ENCODE measurements around the gene KDM2A.

KDM2A gene

DNA sequence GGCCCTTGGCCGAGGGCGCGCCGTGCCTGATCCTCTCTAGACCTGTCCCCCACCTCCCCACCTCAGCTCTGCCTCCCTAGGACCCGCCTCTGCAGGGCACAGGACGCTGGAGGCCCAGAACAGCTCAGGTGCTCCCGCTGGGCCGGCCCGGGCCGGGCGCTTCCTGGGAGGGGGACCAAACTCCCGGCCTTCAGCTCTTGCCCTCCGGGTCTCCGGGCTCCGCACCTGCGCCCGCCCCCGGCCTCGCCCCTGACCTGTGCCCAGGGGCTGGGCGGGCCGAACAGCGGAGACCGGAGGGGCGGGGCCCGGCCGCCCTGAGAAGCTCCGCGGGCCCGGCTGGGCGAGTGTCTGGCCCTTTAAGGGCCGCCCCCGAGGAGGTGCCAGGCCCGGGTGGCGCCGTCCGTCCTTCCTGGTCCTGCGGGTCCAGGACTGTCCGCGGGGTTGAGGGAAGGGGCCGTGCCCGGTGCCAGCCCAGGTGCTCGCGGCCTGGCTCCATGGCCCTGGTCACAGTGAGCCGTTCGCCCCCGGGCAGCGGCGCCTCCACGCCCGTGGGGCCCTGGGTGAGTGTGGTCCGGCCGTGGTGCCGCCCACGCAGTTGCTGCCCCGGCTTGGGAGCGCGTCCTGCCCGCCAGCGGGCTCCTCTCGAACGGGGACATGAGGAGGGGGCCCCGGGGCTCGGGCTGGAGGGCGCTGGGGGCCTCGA, 184.2 kb downstream of the KDM2A start, which contains the start of gene SSH3:
Gene SSH3 (plus strand): TSS at position 399 of the 703 bp plus-strand sequence. CDS start 96 bp downstream, at position 495.
- no peak within 1 kb of the TSS for H3K4me3 ChIP-seq (ENCODE audit: low read depth, low read length)
- TF ChIP-seq, protein P1, sequence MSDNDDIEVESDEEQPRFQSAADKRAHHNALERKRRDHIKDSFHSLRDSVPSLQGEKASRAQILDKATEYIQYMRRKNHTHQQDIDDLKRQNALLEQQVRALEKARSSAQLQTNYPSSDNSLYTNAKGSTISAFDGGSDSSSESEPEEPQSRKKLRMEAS (IDR thresholded peaks at IDR 0.05; ENCODE audit: low read depth, low read length): no peak
- no peak for TF ChIP-seq POLR2A (IDR thresholded peaks at IDR 0.05; ENCODE audit: extremely low read depth, insufficient read length)
- TF ChIP-seq MYC (IDR thresholded peaks at IDR 0.05; ENCODE audit: low read depth, low read length): no peak
- TF ChIP-seq, protein P2, sequence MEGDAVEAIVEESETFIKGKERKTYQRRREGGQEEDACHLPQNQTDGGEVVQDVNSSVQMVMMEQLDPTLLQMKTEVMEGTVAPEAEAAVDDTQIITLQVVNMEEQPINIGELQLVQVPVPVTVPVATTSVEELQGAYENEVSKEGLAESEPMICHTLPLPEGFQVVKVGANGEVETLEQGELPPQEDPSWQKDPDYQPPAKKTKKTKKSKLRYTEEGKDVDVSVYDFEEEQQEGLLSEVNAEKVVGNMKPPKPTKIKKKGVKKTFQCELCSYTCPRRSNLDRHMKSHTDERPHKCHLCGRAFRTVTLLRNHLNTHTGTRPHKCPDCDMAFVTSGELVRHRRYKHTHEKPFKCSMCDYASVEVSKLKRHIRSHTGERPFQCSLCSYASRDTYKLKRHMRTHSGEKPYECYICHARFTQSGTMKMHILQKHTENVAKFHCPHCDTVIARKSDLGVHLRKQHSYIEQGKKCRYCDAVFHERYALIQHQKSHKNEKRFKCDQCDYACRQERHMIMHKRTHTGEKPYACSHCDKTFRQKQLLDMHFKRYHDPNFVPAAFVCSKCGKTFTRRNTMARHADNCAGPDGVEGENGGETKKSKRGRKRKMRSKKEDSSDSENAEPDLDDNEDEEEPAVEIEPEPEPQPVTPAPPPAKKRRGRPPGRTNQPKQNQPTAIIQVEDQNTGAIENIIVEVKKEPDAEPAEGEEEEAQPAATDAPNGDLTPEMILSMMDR (IDR thresholded peaks at IDR 0.05; ENCODE audit: low read depth, low read length): no peak
- DNase-seq (ENCODE audit: low read depth): peak; percentile 25

DNA sequence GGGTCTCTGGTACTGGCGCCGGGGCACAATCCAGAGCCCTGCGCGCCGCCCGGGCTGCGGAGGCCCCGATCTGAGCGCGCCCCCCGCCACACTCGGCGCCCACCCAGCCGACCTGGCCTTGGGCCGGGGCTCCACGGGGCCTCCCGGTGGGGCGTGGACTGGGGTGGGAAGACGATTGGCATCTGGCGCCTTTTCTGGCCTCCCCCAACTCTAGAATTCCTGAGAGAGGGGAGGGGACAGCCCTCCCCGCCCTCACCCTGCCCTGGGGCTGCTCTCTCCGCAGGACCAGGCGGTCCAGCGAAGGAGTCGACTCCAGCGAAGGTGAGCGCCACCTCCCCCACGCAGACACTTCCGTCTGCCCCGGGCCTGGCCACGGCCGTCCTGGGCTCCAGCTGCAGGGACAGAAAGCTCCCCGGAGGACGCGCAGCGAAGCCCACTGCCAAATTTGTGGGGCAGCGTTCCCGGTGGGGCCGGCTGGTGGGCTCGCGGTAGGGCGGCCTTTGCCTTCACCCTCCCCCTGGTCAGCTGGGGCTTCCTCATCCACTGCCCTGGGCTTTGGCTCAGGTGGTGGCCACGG, 184.9 kb downstream of the KDM2A start:
- peak; percentile 27 for DNase-seq (ENCODE audit: low read depth)
- H3K4me3 ChIP-seq (ENCODE audit: low read depth, low read length): no peak overlapping the region
- TF ChIP-seq POLR2A (IDR thresholded peaks at IDR 0.05; ENCODE audit: extremely low read depth, insufficient read length) (no peak), MYC (IDR thresholded peaks at IDR 0.05; ENCODE audit: low read depth, low read length) (no peak)
- TF ChIP-seq, protein P2 (IDR thresholded peaks at IDR 0.05; ENCODE audit: low read depth, low read length): no peak
- TF ChIP-seq, protein P1 (IDR thresholded peaks at IDR 0.05; ENCODE audit: low read depth, low read length): no peak

DNA sequence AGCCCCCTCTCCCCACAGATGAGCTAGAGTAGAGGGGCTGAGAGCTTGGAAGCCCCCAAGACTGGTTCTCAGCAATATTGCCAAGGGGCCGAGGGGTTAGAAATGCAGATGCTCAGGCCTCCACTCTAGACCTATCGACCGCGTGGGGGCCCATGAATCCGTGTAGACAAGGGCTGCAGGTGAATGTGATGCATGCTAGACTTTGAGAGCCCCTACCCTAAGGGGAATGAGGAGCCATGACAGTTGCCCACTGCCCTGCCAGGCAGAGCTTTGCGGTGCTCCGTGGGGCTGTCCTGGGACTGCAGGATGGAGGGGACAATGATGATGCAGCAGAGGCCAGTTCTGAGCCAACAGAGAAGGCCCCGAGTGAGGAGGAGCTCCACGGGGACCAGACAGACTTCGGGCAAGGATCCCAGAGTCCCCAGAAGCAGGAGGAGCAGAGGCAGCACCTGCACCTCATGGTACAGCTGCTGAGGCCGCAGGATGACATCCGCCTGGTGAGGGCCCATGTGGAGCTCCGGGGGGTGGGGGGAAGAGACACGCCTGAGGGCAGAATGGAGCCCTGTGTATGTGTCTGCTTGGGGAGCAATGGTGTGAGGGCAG, 185.5 kb downstream of the KDM2A start:
- DNase-seq (ENCODE audit: low read depth): peak; percentile 25
- no peak overlapping the region for H3K4me3 ChIP-seq (ENCODE audit: low read depth, low read length)
- TF ChIP-seq POLR2A (IDR thresholded peaks at IDR 0.05; ENCODE audit: extremely low read depth, insufficient read length): no peak
- TF ChIP-seq, protein P2 (IDR thresholded peaks at IDR 0.05; ENCODE audit: low read depth, low read length): no peak
- TF ChIP-seq, protein P1 (IDR thresholded peaks at IDR 0.05; ENCODE audit: low read depth, low read length): no peak
- no peak for TF ChIP-seq MYC (IDR thresholded peaks at IDR 0.05; ENCODE audit: low read depth, low read length)

DNA sequence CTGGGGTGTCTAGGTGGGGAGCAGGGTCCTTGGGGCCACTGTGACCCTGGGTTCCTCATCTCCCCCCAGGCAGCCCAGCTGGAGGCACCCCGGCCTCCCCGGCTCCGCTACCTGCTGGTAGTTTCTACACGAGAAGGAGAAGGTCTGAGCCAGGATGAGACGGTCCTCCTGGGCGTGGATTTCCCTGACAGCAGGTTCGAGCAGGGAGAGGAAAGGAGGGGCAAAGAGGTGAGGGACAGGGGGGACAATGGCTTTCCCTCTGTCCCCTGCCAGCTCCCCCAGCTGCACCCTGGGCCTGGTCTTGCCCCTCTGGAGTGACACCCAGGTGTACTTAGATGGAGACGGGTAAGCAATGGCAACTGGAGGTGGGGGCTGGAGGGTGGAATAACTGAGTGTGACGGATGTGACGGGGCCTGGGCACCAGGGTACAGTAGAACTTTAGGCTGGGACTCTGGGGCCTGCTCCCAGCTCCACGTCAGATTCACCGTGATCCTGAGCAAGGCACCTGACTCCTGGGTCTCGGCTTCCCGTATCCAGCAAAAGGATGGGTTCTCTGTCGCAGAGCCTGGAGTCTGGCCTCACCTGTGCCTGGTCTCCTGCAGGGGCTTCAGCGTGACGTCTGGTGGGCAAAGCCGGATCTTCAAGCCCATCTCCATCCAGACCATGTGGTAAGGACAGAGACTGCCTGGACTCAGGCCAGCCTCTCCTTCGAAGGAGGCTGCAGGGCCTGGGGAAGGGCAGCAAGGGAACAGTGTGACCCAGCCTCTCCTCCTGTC, 187.9 kb downstream of the KDM2A start:
- no peak for DNase-seq (ENCODE audit: low read depth)
- no peak overlapping the region for H3K4me3 ChIP-seq (ENCODE audit: low read depth, low read length)
- TF ChIP-seq, protein P2 (IDR thresholded peaks at IDR 0.05; ENCODE audit: low read depth, low read length): no peak
- TF ChIP-seq MYC (IDR thresholded peaks at IDR 0.05; ENCODE audit: low read depth, low read length): no peak
- TF ChIP-seq POLR2A (IDR thresholded peaks at IDR 0.05; ENCODE audit: extremely low read depth, insufficient read length): no peak
- TF ChIP-seq, protein P1 (IDR thresholded peaks at IDR 0.05; ENCODE audit: low read depth, low read length): no peak

DNA sequence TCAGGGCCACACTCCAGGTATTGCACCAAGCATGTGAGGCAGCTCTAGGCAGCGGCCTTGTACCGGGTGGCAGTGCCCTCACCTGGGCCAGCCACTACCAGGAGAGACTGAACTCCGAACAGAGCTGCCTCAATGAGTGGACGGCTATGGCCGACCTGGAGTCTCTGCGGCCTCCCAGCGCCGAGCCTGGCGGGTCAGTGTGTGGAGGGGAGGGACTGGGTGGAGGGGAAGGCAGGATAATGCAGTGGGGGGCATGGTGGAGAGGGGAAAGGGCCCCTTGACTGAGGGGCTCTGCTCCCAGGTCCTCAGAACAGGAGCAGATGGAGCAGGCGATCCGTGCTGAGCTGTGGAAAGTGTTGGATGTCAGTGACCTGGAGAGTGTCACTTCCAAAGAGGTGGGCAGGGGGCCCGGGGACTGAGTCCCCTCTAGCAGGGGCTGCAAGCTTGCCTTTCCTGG, 188.5 kb downstream of the KDM2A start:
- H3K4me3 ChIP-seq (ENCODE audit: low read depth, low read length): no peak overlapping the region
- TF ChIP-seq, protein P1 (IDR thresholded peaks at IDR 0.05; ENCODE audit: low read depth, low read length): no peak
- TF ChIP-seq, protein P2 (IDR thresholded peaks at IDR 0.05; ENCODE audit: low read depth, low read length): no peak
- TF ChIP-seq MYC (IDR thresholded peaks at IDR 0.05; ENCODE audit: low read depth, low read length) (no peak), POLR2A (IDR thresholded peaks at IDR 0.05; ENCODE audit: extremely low read depth, insufficient read length) (no peak)
- DNase-seq (ENCODE audit: low read depth): no peak

Measured in NB4 (cell line).